ENCODE measurements around the gene CNDP2.

Gene CNDP2

GRCh38 chr18:74476140-74476539 is 20.0 kb upstream of the CNDP2 start:
- TF ChIP-seq Cebpa-rat (IDR thresholded peaks at IDR 0.05) = no peak
- Histone ChIP-seq H3K27ac (no peak overlapping the region), H3K27me3 (no peaks in the 10 kb centered on the region), H3K9ac (no peak overlapping the region), H3K36me3 (no peaks in the 10 kb centered on the region), H3K4me3 (no peak overlapping the region), H4K20me1 (no peaks in the 10 kb centered on the region), H3K9me3 (replicated peaks in 1 of 11) (peaks cover 4 to 61% (median 32%) of the 10 kb centered on the region in 11 experiments; a peak in 19 of 22 replicates), H3K4me1 (peaks cover 11 to 51% (median 43%) of the 10 kb centered on the region in 10 experiments), H3K4me2 (0 out of 22 replicates have a peak overlapping the region, but pooled peaks of 1 of the 11 experiments have one; percentile 4)

GRCh38 chr18:74477771-74478170 is 18.4 kb upstream of the CNDP2 start:
- Histone ChIP-seq H3K27ac (no peak overlapping the region), H3K4me3 (no peak overlapping the region), H3K4me2 (peak overlapping the region in 7 of 11 experiments; percentile 16 to 71 (median 53); a peak in 12 of 22 replicates), H3K36me3 (no peaks in the 10 kb centered on the region), H3K4me1 (peaks cover 11 to 57% (median 51%) of the 10 kb centered on the region in 10 experiments), H3K9me3 (replicated peaks in 1 of 11) (peaks cover 0 to 50% (median 25%) of the 10 kb centered on the region in 11 experiments; a peak in 15 of 22 replicates), H3K9ac (no peak overlapping the region), H4K20me1 (no peaks in the 10 kb centered on the region), H3K27me3 (no peaks in the 10 kb centered on the region)
- TF ChIP-seq Cebpa-rat (IDR thresholded peaks at IDR 0.05) = no peak

DNA sequence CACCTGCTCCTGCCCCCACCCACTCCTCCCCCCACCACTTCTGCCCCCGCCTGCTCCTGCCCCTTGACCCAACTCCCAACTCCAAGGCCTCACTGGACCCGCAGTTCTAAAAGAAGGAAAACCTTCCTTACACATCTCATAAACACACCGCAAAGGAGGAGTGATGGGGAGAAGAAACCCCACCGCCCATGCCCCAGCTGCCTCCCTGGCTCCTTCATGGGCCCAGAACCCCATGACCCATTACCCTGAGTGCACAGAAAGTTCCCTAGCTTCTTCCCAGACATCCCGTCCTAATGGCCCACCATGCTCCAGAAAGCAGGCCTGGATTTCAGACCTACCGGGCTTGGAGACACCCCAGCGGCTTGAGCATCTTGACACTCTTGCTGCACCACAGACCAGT is 17.8 kb upstream of the CNDP2 start:
- H3K27ac ChIP-seq = no peak overlapping the region
- peaks cover 0 to 44% (median 25%) of the 10 kb centered on the region in 11 experiments; a peak in 14 of 22 replicates for H3K9me3 ChIP-seq (replicated peaks in 1 of 11)
- no peak overlapping the region for H3K9ac ChIP-seq
- H3K4me1 ChIP-seq = peaks cover 11 to 57% (median 51%) of the 10 kb centered on the region in 10 experiments
- H3K4me3 ChIP-seq = no peak overlapping the region
- H3K36me3 ChIP-seq = no peaks in the 10 kb centered on the region
- no peak for TF ChIP-seq Cebpa-rat (IDR thresholded peaks at IDR 0.05)
- H4K20me1 ChIP-seq = no peaks in the 10 kb centered on the region
- H3K27me3 ChIP-seq = no peaks in the 10 kb centered on the region
- H3K4me2 ChIP-seq = peak overlapping the region in 6 of 11 experiments; percentile 36 to 81 (median 48); a peak in 7 of 22 replicates

GRCh38 chr18:74478880-74479279 is 17.3 kb upstream of the CNDP2 start:
- Histone ChIP-seq H3K27me3 (no peaks in the 10 kb centered on the region), H3K9me3 (replicated peaks in 1 of 11) (peaks cover 0 to 39% (median 25%) of the 10 kb centered on the region in 11 experiments; a peak in 13 of 22 replicates), H3K4me1 (peaks cover 11 to 57% (median 51%) of the 10 kb centered on the region in 10 experiments), H3K27ac (no peak overlapping the region), H3K4me3 (no peak overlapping the region), H4K20me1 (no peaks in the 10 kb centered on the region), H3K36me3 (no peaks in the 10 kb centered on the region), H3K4me2 (peak overlapping the region in 8 of 11 experiments; percentile 1 to 81 (median 44); a peak in 15 of 22 replicates), H3K9ac (no peak overlapping the region)
- no peak for TF ChIP-seq Cebpa-rat (IDR thresholded peaks at IDR 0.05)

GRCh38 chr18:74479486-74480148 is 16.5 kb upstream of the CNDP2 start:
- Histone ChIP-seq H4K20me1 (no peaks in the 10 kb centered on the region), H3K4me3 (no peak overlapping the region), H3K4me2 (peak overlapping the region in 8 of 11 experiments; percentile 1 to 81 (median 44); a peak in 16 of 22 replicates), H3K36me3 (no peaks in the 10 kb centered on the region), H3K27me3 (no peaks in the 10 kb centered on the region), H3K4me1 (peaks cover 11 to 56% (median 54%) of the 10 kb centered on the region in 10 experiments), H3K27ac (no peak overlapping the region), H3K9ac (no peak overlapping the region), H3K9me3 (replicated peaks in 1 of 11) (peaks cover 0 to 33% (median 24%) of the 10 kb centered on the region in 11 experiments; a peak in 12 of 22 replicates)
- no peak for TF ChIP-seq Cebpa-rat (IDR thresholded peaks at IDR 0.05)

GRCh38 chr18:74480149-74480651 is 16.0 kb upstream of the CNDP2 start:
- peak overlapping the region in 9 of 11 experiments; percentile 36 to 81 (median 45); a peak in 17 of 22 replicates for H3K4me2 ChIP-seq
- H3K27ac ChIP-seq = 0 out of 22 replicates have a peak overlapping the region, but pooled peaks of 1 of the 11 experiments have one; percentile 2
- no peak for TF ChIP-seq Cebpa-rat (IDR thresholded peaks at IDR 0.05)
- no peak overlapping the region for H3K4me3 ChIP-seq
- peaks cover 0 to 27% (median 18%) of the 10 kb centered on the region in 11 experiments; a peak in 11 of 22 replicates for H3K9me3 ChIP-seq (replicated peaks in 1 of 11)
- no peak overlapping the region for H3K9ac ChIP-seq
- H3K27me3 ChIP-seq = no peaks in the 10 kb centered on the region
- H4K20me1 ChIP-seq = no peaks in the 10 kb centered on the region
- H3K4me1 ChIP-seq = peaks cover 14 to 61% (median 58%) of the 10 kb centered on the region in 10 experiments
- H3K36me3 ChIP-seq = no peaks in the 10 kb centered on the region

GRCh38 chr18:74482697-74483096 is 13.5 kb upstream of the CNDP2 start:
- Histone ChIP-seq H3K4me1 (peaks cover 38 to 79% (median 66%) of the 10 kb centered on the region in 10 experiments), H3K9ac (no peak overlapping the region)

GRCh38 chr18:74486119-74486849 is 9.9 kb upstream of the CNDP2 start:
- Histone ChIP-seq H3K4me3 (peak overlapping the region in 3 of 10 experiments; percentile 11 to 28 (median 13); a peak in 3 of 20 replicates), H3K4me2 (peak overlapping the region; percentile 65 to 97 (median 87)), H3K36me3 (no peaks in the 10 kb centered on the region), H3K4me1 (peaks cover 26 to 61% (median 54%) of the 10 kb centered on the region in 10 experiments), H3K27ac (peak overlapping the region in 8 of 11 experiments; percentile 17 to 55 (median 37); a peak in 12 of 22 replicates), H3K9ac (peak overlapping the region in 7 of 11 experiments; percentile 6 to 53 (median 29); a peak in 10 of 22 replicates), H4K20me1 (no peaks in the 10 kb centered on the region), H3K9me3 (replicated peaks in 1 of 11) (peaks cover 0 to 28% (median 12%) of the 10 kb centered on the region in 11 experiments; a peak in 10 of 22 replicates), H3K27me3 (no peaks in the 10 kb centered on the region)
- TF ChIP-seq Cebpa-rat (IDR thresholded peaks at IDR 0.05) = no peak

More at GRCh38 chr18:74482697-74483096, 13.5 kb upstream of the CNDP2 start:
- Histone ChIP-seq H3K4me3 (no peak overlapping the region), H3K27ac (no peak overlapping the region), H3K36me3 (no peaks in the 10 kb centered on the region), H4K20me1 (no peaks in the 10 kb centered on the region), H3K9me3 (replicated peaks in 1 of 11) (peaks cover 0 to 10% (median 6%) of the 10 kb centered on the region in 11 experiments; a peak in 6 of 22 replicates), H3K4me2 (no peak overlapping the region), H3K27me3 (no peaks in the 10 kb centered on the region)
- TF ChIP-seq Cebpa-rat (IDR thresholded peaks at IDR 0.05) = no peak

Measured in BLaER1 treated with 17β-estradiol and CSF1 and Interleukin-3, amounts not matched to agents 10 nM and 100 nM (cell line).